Measurements from ENCODE around the gene GFPT2. TPM values are rescaled to one million over a fixed set of nuclear protein-coding genes. Genes with fewer than 3 reads are reported as not detected.
A peak's percentile ranks its signal among the peaks of the same experiment; 100 is the strongest.

GFPT2 gene
- 5.1 TPM for polyA plus RNA-seq (ENCODE audit: insufficient read length)
- long read RNA-seq, donor 1, result 0 reads
- long read RNA-seq, donor 2, partial matches to known transcripts, result 0 of 1 reads
- long read RNA-seq, donor 2, other reads (novel, unspliced or antisense), result 0 of 1 reads
- long read RNA-seq, donor 3, result 0 reads
- long read RNA-seq, donor 4, result 0 reads
- long read RNA-seq, donor 5, partial matches to known transcripts, result 0 of 1 reads
- long read RNA-seq, donor 5, other reads (novel, unspliced or antisense), result 0 of 1 reads
- long read RNA-seq, donor 6, partial matches to known transcripts, result 0 of 1 reads
- long read RNA-seq, donor 6, other reads (novel, unspliced or antisense), result 0 of 1 reads
- long read RNA-seq, donor 7, partial matches to known transcripts, result 0 of 2 reads
- long read RNA-seq, donor 7, other reads (novel, unspliced or antisense), result 0 of 2 reads
- long read RNA-seq, donor 8, partial matches to known transcripts, result 0 of 1 reads
- long read RNA-seq, donor 8, other reads (novel, unspliced or antisense), result 0 of 1 reads

DNA sequence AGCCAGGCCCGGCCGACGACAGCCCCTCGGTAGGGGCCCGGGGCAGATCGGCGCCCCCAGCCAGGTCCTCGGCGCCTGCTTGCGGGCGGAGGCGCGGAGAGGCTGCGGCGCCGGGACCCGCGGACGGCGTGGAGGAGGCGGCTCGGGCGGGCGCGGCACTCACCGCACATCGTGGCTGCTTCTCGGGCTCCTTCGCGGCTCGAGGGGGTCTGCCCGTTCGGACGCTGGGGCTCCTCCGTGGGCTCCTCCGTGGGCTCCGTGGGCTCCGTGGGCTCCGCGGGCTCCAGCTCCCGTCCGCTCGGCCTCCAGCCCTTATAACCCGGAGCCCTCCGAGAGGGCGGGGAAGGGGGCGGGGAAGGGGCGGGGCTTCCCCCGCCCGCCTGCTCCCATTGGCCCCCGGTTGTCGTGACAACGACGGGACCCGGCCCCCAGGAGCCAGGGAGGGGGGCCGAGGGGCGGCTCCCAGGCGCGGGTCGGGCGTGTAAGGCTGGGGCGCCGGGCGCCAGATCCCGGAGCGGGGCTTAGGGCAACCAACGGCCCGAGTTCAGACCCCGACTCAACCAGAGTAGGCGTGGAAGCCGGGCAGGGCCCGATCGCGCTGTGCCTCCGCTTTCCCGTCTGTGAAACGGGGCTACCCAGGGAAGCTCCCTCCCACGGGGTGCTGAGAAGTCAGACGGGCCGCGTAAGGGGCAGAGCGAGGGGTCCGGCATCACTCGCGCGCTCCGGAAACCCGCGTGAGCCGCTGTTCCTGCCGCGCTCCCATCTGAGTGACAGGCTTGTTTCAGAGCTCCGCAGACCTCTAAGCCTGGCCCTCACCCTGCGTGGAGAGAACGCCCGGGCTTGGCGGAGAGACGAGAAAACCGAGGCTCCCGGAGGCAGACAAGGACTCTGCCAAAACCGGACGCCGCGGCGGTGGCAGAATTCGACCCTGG lies at the start of gene GFPT2:
GFPT2 (minus strand) TSS at position 289 of the 932 bp plus-strand sequence; CDS start at position 170, 119 bp downstream.
- DNase-seq, result peak; percentile 86

GRCh38 chr5:180402716-180403115 lies 49.6 kb upstream of the GFPT2 start:
- no peak for DNase-seq

GRCh38 chr5:180401229-180401907 lies 48.2 kb upstream of the GFPT2 start:
- DNase-seq, result no peak

DNA sequence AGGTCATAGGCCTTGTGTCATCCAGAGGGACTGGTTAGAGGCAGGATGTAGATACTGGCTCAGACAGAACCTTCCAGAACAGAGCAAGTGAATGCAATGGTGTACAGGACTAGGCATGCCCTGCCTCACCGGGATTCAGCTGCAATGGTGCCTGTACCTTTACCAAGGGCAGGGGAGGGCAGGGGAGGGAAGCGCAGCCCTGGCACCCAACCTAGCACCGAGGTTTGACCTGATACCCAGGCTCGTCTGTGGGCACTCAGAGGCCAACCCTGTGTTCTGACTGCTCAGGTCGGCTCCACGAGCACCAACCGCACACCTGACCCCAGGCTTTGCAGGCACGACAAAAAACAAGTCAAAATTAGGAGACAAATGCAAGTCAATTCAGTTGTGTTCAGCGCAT lies 47.3 kb upstream of the GFPT2 start:
- no peak for DNase-seq

- peak; percentile 40 for DNase-seq
These were observed 46.5 kb upstream of the GFPT2 start for GRCh38 chr5:180399401-180400215.

GRCh38 chr5:180396926-180397325 lies 43.8 kb upstream of the GFPT2 start:
- DNase-seq, result no peak

DNA sequence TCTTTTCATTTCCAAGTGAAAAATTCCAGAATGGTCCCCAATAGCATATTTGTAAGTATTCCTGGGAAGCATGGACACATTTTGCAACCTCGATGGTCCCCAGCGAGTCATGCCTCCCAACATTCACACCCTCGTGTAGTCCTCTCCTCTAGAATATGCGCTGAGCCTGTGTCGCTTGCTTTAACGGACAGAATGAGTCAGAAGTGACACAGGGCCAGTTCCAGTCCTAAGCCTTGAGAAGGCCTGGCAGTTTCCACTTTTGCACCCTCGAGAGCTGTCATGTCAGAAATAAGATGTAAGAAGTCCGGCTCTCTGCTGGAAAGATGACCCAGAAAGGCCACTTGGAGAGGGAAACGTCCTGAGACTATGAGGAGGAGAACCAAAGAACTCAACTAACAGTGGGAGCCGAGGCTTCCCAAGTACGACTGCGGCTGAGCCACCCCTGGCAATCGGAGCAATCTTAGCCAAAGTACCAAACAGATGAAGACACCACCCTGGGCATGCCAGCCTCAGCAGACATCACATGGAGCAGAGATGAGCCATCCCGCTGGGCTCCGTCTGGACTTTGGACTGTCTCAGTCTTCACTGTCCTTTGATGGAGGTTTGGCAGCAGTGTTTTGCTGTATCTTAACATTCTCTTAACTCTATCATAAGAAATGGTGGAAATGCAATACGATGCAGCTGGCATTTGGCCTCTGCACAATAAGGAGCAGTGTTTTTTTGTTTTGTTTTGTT lies 42.6 kb upstream of the GFPT2 start:
- DNase-seq, result no peak

DNA sequence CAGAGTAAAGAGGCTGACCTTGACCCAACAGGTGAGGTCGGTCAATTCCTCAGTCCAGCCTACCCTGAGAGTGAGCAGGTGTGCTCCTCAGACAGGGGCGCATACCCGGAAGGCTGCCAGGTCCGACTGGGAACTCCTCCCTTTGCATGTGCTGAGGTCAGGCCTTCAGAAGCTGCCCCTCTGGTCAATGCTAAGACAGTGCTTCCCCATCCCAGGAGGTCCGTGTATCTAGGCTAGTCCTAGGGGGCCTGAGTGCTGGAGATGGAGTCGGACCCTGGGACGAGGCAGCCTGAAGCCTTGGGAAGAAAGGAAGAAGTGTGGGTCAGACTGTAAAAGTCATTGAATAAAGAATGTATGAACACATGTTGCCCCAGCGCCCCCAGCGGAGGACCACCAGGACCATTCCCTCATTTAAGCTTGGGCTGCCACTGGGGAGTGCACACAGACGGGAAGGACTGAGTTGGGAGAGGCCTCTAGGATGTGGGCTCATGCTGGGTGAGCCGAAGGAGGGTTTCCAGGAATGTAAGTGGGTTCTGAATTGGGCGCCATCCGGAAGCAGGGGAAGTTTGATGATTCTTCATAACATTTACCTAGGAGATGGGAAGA lies 41.0 kb upstream of the GFPT2 start:
- no peak for DNase-seq

GRCh38 chr5:180391276-180391675 lies 38.1 kb upstream of the GFPT2 start:
- no peak for DNase-seq

DNA sequence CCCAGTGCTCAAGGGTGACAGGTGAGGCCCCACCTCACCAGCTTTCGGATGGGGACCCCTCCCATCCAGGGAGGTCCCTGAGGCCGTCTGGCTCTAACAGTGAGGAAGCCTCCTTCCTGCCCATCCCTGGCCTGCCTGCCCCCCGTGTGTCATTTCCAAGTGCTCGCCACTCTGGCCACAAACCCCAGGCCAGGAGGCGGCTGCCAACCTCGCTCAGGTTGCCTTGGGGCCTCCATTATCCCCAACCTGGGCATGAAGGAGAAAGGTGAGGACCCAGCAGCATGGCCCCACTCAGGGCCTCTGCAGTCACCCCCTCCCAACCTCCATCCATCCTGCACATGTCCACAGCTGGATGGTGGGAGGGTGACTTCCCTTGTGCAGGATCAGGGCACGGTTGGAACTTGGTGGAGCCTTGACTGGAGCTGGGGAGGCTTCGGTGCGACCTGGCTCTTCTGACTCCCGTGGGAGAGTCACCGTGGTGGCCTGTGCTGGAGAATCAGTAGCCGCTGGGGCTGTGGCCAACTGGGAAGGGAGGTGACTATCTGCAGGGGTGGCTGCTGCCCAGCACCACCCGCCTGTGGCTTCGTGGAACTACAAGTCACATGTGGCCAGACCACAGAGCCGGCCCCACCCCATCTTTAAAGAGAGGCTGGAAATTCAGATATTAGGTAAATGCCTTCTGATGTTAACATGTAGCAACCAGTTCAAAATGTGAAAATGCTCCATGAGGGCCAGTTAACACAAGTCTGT lies 37.5 kb upstream of the GFPT2 start:
- DNase-seq, result no peak

DNA sequence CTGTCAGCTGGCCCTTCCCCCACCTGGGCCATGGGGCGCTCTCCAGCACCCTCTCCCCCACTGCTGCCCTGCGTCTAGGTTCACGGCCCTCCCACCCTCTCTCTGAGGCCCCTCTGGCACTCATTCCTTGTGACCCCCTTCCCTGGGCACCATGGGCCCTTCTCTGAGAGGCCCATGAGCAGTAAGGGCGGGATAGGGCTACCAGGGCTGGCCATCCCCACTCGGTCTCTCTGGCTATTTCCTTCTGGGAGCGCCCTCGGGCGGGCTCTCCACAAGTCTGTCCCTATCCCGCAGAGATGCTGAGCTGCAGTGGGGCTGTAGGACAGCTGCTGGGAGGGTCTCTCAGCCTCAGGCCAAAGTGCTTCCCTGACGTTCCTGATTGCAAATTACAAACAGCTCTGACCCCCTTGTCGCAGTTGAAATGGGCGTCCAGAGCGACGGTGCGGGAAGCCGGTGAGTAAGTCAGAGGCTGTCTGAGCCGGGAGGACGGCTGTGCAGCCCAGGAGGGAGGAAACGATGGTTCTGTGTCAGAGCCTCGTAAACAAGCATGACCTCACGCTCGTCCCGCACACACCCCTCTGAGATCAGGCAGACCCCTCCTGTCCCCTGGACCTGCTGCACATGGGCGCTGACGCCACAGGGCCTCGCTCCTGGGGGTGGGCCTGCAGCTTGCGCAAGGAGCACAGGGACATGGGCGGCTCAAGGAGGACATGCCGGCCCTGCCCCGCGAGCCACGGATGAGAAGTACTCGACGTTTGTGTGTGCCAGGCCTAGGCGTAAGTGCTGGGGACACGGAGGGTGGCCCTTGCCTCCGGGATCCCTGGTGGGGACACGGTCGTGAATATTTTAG lies 36.3 kb upstream of the GFPT2 start:
- DNase-seq, result no peak

DNA sequence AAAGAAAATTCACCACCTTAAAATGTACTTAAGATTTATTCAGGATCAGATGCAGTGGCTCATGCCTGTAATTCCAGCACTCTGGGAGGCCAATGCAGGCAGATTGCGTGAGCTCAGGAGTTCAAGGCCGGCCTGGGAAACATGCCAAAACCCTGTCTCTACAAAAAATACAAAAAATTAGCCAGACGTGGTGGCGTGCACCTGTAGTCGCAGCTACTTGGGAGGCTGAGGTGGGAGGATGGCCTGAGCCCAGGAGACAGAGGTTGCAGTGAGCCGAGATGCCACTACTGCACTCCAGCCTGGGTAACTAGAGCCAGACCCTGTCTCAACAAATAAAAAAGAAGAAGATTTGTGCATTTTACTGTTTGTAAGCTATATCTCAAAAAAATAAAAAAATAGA lies 34.7 kb upstream of the GFPT2 start:
- no peak for DNase-seq

DNA sequence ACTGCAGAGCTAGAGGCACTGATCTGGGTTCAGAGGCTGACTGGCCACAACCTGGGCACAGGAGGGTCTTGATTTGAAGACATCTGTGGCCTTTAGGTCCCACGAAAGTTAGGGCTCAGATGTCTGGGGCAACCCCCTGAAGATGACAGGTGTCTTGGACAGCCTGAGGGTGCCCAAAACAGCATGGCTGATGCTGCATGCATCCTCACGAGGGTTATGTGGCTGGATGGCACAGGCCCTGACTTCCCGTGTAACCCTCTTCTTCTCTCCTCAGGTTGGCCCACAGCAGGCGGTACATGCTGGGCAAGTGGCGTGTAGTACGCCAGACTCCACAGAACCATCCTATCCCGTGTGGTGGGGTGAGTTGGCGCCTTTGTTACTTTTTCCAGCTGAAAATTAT lies 29.8 kb upstream of the GFPT2 start:
- DNase-seq, result no peak

DNA sequence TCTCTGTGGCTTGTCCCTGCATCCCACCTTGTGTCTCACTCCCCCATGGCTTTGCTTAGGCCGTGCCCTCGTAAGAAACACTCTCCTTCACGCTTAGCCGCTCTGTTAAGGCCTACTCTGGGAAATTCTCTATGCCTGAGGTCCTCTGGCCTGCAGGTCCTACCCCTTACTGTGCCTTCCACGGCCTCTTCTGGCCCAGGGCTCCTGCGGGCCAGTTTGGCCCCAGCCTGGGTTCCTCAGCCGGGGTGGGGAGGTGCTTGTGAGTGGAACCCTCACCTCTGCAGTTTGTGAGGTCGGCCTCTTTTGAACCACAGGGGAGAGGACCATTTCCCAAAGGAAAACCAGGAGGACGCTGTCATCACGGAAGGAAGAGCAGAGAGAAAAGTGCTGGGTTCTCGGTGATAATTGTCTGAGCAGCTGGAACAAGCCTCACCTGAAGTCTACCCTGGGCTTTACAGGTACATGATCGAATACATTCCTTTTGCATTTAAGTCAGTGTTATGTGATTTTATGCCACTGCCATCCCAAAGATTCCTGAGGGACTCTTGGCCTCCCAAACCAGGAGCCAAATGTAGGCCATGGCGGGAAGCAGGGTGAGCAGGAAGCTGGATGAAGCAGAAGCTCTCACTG lies 28.8 kb upstream of the GFPT2 start:
- DNase-seq, result no peak

DNA sequence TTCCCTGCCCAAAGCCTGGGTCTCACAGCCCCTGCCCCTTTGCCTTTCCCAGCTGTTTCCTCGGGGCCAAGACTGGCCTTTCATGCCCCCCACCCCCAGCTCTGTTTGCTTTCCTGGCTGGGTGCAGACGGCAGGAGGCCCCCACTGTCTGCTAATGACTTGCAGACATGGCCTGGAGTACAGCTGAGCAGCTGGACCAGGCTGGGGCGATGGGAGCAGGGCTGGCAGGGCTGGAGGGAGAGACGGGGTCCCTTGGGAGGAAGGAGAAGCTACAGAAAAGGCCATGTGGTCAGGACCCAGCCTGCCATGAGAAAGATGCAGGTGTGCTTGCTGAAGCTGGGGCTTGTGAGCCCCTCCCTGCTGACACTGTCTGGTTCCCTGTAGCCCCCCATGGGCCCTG lies 28.3 kb upstream of the GFPT2 start:
- DNase-seq, result no peak

GRCh38 chr5:180380856-180381255 lies 27.7 kb upstream of the GFPT2 start:
- DNase-seq, result no peak

DNA sequence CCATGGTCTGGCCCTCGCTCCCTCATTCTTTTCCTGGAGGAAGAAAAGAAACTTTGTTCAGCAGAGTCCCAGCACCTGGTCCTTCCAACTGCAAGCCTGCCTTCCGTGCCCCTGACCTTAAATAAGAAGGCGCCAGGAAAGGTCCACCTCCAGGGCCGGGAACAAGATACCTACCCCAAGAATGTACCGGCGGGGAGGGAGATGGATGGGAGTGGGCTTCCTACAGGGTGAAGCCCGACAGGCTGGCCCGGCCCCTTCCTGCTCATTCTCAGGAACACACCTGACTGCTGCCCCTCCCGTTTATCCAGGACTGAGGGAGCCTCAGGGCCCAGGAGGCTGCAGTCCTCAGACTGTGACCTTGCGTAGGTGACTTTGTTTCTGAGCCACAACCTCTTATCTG lies 27.3 kb upstream of the GFPT2 start:
- no peak for DNase-seq
